ENCODE data around the gene CNTNAP5.

The CNTNAP5 gene

DNA sequence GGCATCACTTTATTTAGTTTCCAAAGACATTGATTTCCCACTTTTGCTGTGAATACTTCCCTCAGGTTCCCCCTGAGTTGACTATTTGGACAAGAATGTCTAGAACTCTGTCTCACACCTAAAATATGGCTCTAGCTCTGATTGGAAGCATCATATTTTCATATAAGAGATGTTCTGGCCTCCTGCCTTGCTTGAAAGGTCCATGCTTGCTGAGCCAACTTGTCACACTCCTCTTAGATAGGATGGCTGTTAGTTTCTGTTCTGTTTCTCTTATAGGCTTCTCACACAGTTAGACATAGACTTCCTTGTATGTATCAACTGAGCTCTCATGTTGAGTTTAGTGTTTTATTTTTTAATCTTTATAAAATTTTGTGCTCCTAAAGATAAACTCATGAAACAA lies 87.1 kb downstream of the CNTNAP5 start:
- Histone ChIP-seq H3K9me3 (ENCODE audit: control insufficient read depth, insufficient read depth, low read length) (no peaks in the 10 kb centered on the region), H3K4me3 (ENCODE audit: low read depth, low read length) (no peak overlapping the region), H3K27me3 (ENCODE audit: control insufficient read depth, insufficient read depth, low read length) (no peaks in the 10 kb centered on the region), H3K9ac (ENCODE audit: low read depth, low read length) (no peak overlapping the region), H3K4me1 (ENCODE audit: control insufficient read depth, insufficient read depth, low read length) (peaks cover 22% of the 10 kb centered on the region), H3K36me3 (ENCODE audit: control insufficient read depth, insufficient read depth, low read length) (no peaks in the 10 kb centered on the region), H3K27ac (ENCODE audit: low read depth, low read length) (no peak overlapping the region)

GRCh38 chr2:124112966-124113365 lies 87.9 kb downstream of the CNTNAP5 start:
- Histone ChIP-seq H3K27ac (ENCODE audit: low read depth, low read length) (no peak overlapping the region), H3K9me3 (ENCODE audit: control insufficient read depth, insufficient read depth, low read length) (no peaks in the 10 kb centered on the region), H3K27me3 (ENCODE audit: control insufficient read depth, insufficient read depth, low read length) (no peaks in the 10 kb centered on the region), H3K36me3 (ENCODE audit: control insufficient read depth, insufficient read depth, low read length) (no peaks in the 10 kb centered on the region), H3K9ac (ENCODE audit: low read depth, low read length) (no peak overlapping the region), H3K4me3 (ENCODE audit: low read depth, low read length) (no peak overlapping the region), H3K4me1 (ENCODE audit: control insufficient read depth, insufficient read depth, low read length) (peaks cover 22% of the 10 kb centered on the region)

DNA sequence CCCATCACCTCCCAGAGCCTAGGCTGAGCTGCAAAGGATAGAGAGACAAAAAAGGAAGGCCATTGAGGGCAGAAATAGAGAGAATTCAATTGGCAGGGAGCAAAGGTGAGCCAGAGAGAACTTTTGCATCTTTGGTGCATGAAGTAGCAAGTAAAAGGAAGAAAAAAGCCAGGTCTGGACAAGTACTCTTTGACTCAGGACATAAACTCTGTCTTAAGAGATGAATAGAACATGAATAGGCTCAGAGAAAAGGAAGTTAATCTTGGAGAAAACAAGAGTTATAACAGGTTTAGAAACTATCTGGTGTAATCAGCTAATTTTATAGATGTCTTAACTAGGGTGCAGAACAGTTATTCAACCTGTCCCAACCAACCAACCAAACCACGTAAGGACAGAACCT lies 95.2 kb downstream of the CNTNAP5 start:
- peaks cover 7% of the 10 kb centered on the region; the same call in 1 of the 2 replicates for H3K9me3 ChIP-seq (ENCODE audit: control insufficient read depth, insufficient read depth, low read length)
- H3K27ac ChIP-seq (ENCODE audit: low read depth, low read length): no peak overlapping the region
- no peak overlapping the region for H3K4me3 ChIP-seq (ENCODE audit: low read depth, low read length)
- no peaks in the 10 kb centered on the region for H3K4me1 ChIP-seq (ENCODE audit: control insufficient read depth, insufficient read depth, low read length)
- H3K9ac ChIP-seq (ENCODE audit: low read depth, low read length): no peak overlapping the region
- H3K27me3 ChIP-seq (ENCODE audit: control insufficient read depth, insufficient read depth, low read length): no peaks in the 10 kb centered on the region
- H3K36me3 ChIP-seq (ENCODE audit: control insufficient read depth, insufficient read depth, low read length): no peaks in the 10 kb centered on the region

GRCh38 chr2:124121106-124121505 lies 96.0 kb downstream of the CNTNAP5 start:
- Histone ChIP-seq H3K4me3 (ENCODE audit: low read depth, low read length) (no peak overlapping the region), H3K9ac (ENCODE audit: low read depth, low read length) (no peak overlapping the region), H3K4me1 (ENCODE audit: control insufficient read depth, insufficient read depth, low read length) (no peaks in the 10 kb centered on the region), H3K27me3 (ENCODE audit: control insufficient read depth, insufficient read depth, low read length) (no peaks in the 10 kb centered on the region), H3K36me3 (ENCODE audit: control insufficient read depth, insufficient read depth, low read length) (no peaks in the 10 kb centered on the region), H3K9me3 (ENCODE audit: control insufficient read depth, insufficient read depth, low read length) (peaks cover 7% of the 10 kb centered on the region; the same call in 1 of the 2 replicates), H3K27ac (ENCODE audit: low read depth, low read length) (no peak overlapping the region)

DNA sequence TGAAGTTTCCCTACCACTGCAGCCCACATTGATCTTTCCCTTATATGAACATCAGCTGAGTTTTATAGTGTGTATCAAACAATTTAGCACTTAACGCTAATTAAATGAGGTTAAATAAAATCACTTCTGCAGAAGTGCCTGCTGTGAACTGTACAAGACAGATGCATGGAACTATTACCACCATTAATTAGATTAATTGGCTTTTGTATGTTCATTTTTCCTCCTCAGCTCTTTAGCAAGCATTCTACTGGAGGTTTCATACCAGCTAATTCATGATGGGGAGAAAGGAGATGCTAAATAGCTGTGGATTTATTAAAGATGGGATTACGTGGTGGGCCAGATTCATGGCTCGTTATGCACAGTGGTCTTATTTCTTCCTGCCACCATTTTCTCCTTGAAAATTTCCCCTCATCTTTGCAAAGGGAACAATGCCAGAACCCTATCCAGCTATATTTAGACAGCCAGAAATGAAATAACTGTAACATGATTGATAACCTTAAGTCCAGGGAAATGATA lies 96.7 kb downstream of the CNTNAP5 start:
- Histone ChIP-seq H3K4me1 (ENCODE audit: control insufficient read depth, insufficient read depth, low read length) (no peaks in the 10 kb centered on the region), H3K4me3 (ENCODE audit: low read depth, low read length) (no peak overlapping the region), H3K9ac (ENCODE audit: low read depth, low read length) (no peak overlapping the region), H3K9me3 (ENCODE audit: control insufficient read depth, insufficient read depth, low read length) (peaks cover 7% of the 10 kb centered on the region; the same call in 1 of the 2 replicates), H3K27ac (ENCODE audit: low read depth, low read length) (no peak overlapping the region), H3K36me3 (ENCODE audit: control insufficient read depth, insufficient read depth, low read length) (no peaks in the 10 kb centered on the region), H3K27me3 (ENCODE audit: control insufficient read depth, insufficient read depth, low read length) (no peaks in the 10 kb centered on the region)

GRCh38 chr2:124122340-124122739 lies 97.3 kb downstream of the CNTNAP5 start:
- no peaks in the 10 kb centered on the region for H3K4me1 ChIP-seq (ENCODE audit: control insufficient read depth, insufficient read depth, low read length)
- no peak overlapping the region for H3K27ac ChIP-seq (ENCODE audit: low read depth, low read length)
- no peak overlapping the region for H3K4me3 ChIP-seq (ENCODE audit: low read depth, low read length)
- no peak overlapping the region for H3K9ac ChIP-seq (ENCODE audit: low read depth, low read length)
- H3K27me3 ChIP-seq (ENCODE audit: control insufficient read depth, insufficient read depth, low read length): no peaks in the 10 kb centered on the region
- no peaks in the 10 kb centered on the region for H3K36me3 ChIP-seq (ENCODE audit: control insufficient read depth, insufficient read depth, low read length)
- H3K9me3 ChIP-seq (ENCODE audit: control insufficient read depth, insufficient read depth, low read length): peaks cover 7% of the 10 kb centered on the region; the same call in 1 of the 2 replicates

DNA sequence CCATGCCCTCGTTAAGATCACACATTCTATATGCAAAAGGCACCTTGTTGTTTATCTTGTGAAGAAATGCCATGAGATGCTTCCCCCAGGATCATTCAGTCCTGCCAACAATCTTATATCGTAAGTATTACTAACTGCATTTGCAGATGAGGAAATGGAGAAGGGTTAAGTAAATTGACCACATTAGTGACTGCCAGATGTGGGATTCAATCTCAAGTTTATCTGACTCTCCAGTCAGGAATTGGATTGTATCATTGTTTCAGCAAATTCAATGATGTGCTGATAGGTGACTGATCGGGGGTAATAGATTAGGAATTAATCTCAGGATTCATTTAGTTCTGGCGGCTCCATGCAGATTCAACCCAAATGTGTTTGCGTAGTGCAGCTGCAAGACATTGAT lies 106.2 kb downstream of the CNTNAP5 start:
- Histone ChIP-seq H3K36me3 (ENCODE audit: control insufficient read depth, insufficient read depth, low read length) (no peaks in the 10 kb centered on the region), H3K27me3 (ENCODE audit: control insufficient read depth, insufficient read depth, low read length) (no peaks in the 10 kb centered on the region), H3K9ac (ENCODE audit: low read depth, low read length) (no peak overlapping the region), H3K9me3 (ENCODE audit: control insufficient read depth, insufficient read depth, low read length) (no peaks in the 10 kb centered on the region), H3K27ac (ENCODE audit: low read depth, low read length) (no peak overlapping the region), H3K4me3 (ENCODE audit: low read depth, low read length) (no peak overlapping the region), H3K4me1 (ENCODE audit: control insufficient read depth, insufficient read depth, low read length) (peaks cover 7% of the 10 kb centered on the region; the same call in 1 of the 2 replicates)

DNA sequence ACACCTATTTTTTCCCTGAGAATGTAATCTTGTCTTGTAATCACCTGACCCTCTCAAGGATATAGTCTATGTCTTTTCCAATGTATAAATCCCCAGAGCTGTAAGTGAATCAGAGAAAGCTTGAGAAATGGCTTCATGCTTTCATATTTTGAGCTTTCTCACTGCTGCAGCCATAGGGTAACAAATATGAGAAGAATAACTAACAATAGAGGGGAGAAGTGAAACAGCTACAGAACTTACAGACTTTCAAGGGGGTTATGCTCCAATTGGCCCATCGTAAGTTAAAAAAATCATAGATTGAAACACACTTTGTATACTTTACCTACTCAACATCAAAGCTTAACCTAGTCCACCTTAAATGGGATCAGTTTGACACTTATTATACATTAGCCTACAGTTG lies 111.0 kb downstream of the CNTNAP5 start:
- Histone ChIP-seq H3K4me3 (ENCODE audit: low read depth, low read length) (no peak overlapping the region), H3K4me1 (ENCODE audit: control insufficient read depth, insufficient read depth, low read length) (no peaks in the 10 kb centered on the region), H3K27ac (ENCODE audit: low read depth, low read length) (no peak overlapping the region), H3K36me3 (ENCODE audit: control insufficient read depth, insufficient read depth, low read length) (no peaks in the 10 kb centered on the region), H3K27me3 (ENCODE audit: control insufficient read depth, insufficient read depth, low read length) (no peaks in the 10 kb centered on the region), H3K9ac (ENCODE audit: low read depth, low read length) (no peak overlapping the region), H3K9me3 (ENCODE audit: control insufficient read depth, insufficient read depth, low read length) (no peaks in the 10 kb centered on the region)

GRCh38 chr2:124138076-124138475 lies 113.0 kb downstream of the CNTNAP5 start:
- no peak overlapping the region for H3K27ac ChIP-seq (ENCODE audit: low read depth, low read length)
- no peaks in the 10 kb centered on the region for H3K4me1 ChIP-seq (ENCODE audit: control insufficient read depth, insufficient read depth, low read length)
- no peaks in the 10 kb centered on the region for H3K27me3 ChIP-seq (ENCODE audit: control insufficient read depth, insufficient read depth, low read length)
- H3K9ac ChIP-seq (ENCODE audit: low read depth, low read length): no peak overlapping the region
- H3K4me3 ChIP-seq (ENCODE audit: low read depth, low read length): no peak overlapping the region
- H3K36me3 ChIP-seq (ENCODE audit: control insufficient read depth, insufficient read depth, low read length): no peaks in the 10 kb centered on the region
- H3K9me3 ChIP-seq (ENCODE audit: control insufficient read depth, insufficient read depth, low read length): no peaks in the 10 kb centered on the region

- no peak overlapping the region for H3K9ac ChIP-seq (ENCODE audit: low read depth, low read length)
- H3K4me3 ChIP-seq (ENCODE audit: low read depth, low read length): no peak overlapping the region
- no peaks in the 10 kb centered on the region for H3K4me1 ChIP-seq (ENCODE audit: control insufficient read depth, insufficient read depth, low read length)
- no peaks in the 10 kb centered on the region for H3K9me3 ChIP-seq (ENCODE audit: control insufficient read depth, insufficient read depth, low read length)
- H3K27me3 ChIP-seq (ENCODE audit: control insufficient read depth, insufficient read depth, low read length): peaks cover 6% of the 10 kb centered on the region
- no peaks in the 10 kb centered on the region for H3K36me3 ChIP-seq (ENCODE audit: control insufficient read depth, insufficient read depth, low read length)
- no peak overlapping the region for H3K27ac ChIP-seq (ENCODE audit: low read depth, low read length)
Observed at GRCh38 chr2:124145982-124146381, 120.9 kb downstream of the CNTNAP5 start.

DNA sequence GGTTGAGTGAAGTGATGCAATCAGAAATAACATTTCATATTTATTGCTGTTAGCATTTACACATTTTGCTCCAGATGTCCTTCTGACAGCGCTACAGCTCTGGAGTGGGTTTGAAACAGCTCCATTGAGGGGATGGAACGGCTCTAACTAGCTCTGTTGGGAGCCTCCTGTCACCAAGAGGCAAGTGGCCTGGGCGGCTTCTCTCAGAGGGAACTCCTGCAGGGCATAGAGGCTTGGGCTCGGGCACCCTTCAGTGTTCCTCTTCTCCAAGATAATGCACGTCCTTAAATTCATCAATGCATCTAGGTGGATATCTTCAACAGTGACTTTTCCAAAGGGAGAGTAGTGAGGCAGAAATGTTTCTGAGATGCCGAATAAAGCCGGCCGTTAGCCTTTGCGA lies 122.5 kb downstream of the CNTNAP5 start:
- H3K9me3 ChIP-seq (ENCODE audit: control insufficient read depth, insufficient read depth, low read length): no peaks in the 10 kb centered on the region
- H3K4me1 ChIP-seq (ENCODE audit: control insufficient read depth, insufficient read depth, low read length): no peaks in the 10 kb centered on the region
- H3K4me3 ChIP-seq (ENCODE audit: low read depth, low read length): no peak overlapping the region
- H3K27ac ChIP-seq (ENCODE audit: low read depth, low read length): no peak overlapping the region
- H3K9ac ChIP-seq (ENCODE audit: low read depth, low read length): no peak overlapping the region
- H3K27me3 ChIP-seq (ENCODE audit: control insufficient read depth, insufficient read depth, low read length): peaks cover 6% of the 10 kb centered on the region
- H3K36me3 ChIP-seq (ENCODE audit: control insufficient read depth, insufficient read depth, low read length): no peaks in the 10 kb centered on the region

GRCh38 chr2:124149571-124149970 lies 124.5 kb downstream of the CNTNAP5 start:
- no peaks in the 10 kb centered on the region for H3K4me1 ChIP-seq (ENCODE audit: control insufficient read depth, insufficient read depth, low read length)
- no peak overlapping the region for H3K9ac ChIP-seq (ENCODE audit: low read depth, low read length)
- H3K36me3 ChIP-seq (ENCODE audit: control insufficient read depth, insufficient read depth, low read length): no peaks in the 10 kb centered on the region
- H3K4me3 ChIP-seq (ENCODE audit: low read depth, low read length): no peak overlapping the region
- peaks cover 6% of the 10 kb centered on the region for H3K27me3 ChIP-seq (ENCODE audit: control insufficient read depth, insufficient read depth, low read length)
- H3K27ac ChIP-seq (ENCODE audit: low read depth, low read length): no peak overlapping the region
- H3K9me3 ChIP-seq (ENCODE audit: control insufficient read depth, insufficient read depth, low read length): no peaks in the 10 kb centered on the region
